GM19452 (cell line): ENCODE data around the gene TET1.
"Not testable (repeated sequence)": the region's sequence is repeated elsewhere in the genome, so short reads cannot be mapped to it uniquely, and the experiment has no call there.

Source experiments
- ATAC-seq: cut with Tn5 transposase; IDR thresholded peaks from one replicate; pipeline ENCODE4 v1.9.1; 2021; ENCODE audit not compliant: unreplicated experiment

Gene TET1

DNA sequence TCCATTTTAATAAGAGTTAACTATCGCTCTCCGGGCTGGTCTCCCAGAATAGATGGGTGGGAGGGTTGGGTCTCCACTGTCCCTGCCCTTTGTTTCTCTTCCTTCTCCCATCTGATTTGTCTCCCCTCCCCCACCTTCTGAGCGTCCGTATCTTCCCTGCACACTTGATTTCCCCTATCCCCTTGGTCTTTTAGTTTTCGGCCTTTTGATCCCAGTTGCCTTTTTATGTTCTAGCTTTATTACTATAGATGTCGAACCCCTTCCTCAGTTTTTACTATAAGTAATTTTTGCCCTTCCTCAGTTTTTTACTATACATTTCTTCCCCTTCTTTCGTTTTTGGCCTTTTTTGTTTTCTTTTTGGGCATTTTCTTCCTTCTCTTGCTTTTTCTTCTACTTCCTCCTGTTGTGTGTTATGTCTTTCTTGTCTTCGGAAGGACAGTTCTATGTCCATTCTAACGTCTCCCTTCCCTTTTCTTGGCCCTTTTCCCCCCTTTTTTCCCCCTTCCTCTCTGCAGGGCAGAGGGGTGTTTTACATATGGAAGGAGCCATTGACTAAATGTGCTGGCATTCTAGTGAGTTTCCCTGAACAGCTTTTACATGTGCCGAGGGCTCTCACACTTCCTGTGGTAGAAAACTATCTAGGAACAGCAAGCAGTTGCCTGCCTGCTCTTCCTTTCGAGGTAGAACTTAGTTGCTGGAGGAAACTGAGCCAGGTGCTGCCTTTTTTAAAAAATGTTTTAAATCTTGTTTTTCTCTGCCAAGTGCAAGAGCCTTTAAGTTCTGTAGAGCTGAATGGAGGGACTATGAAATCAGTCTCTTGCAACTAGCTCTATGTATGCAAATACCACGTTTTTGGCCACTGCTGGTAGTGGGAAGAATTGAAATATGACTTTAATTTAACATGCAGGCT is 2.8 kb downstream of the TET1 start:
- ATAC-seq = no peak

DNA sequence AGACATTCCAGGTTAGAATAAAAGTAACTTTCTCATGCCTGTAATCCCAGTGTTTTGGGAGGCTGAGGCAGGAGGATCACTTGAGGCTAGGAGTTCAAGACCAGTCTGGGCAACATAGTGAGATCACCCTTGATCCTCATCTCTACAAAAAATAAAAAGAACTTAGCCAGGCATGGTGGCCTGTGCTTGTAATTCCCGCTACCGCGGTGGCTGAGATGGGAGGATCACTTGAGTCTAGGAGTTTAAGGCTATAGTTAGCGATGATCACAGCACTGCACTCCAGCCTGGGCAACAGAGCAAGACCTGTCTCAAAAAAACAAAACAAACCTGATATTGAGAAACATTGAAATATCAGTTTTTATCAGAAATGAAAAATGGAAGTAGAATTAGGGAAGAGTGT is 4.6 kb downstream of the TET1 start:
- no peak for ATAC-seq

DNA sequence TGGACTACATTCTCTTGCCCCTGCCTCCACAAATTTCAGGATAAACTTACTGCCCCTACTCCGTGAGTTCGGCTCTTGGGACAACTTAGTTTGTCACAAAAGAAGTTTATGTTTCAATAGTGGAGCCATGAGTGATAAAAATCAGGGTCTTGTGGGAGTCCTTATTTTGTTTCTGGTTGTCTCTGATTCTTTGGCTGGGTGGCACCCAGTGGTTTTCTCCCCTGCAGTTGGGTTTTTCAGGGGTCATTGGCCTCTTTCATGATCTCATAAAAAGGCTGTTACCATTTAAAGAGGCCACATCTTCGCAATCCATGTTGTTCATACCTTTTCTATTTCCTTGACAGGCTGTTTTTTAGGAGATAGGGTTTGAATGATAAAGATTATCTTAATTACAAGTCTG is 5.5 kb downstream of the TET1 start:
- no peak for ATAC-seq

DNA sequence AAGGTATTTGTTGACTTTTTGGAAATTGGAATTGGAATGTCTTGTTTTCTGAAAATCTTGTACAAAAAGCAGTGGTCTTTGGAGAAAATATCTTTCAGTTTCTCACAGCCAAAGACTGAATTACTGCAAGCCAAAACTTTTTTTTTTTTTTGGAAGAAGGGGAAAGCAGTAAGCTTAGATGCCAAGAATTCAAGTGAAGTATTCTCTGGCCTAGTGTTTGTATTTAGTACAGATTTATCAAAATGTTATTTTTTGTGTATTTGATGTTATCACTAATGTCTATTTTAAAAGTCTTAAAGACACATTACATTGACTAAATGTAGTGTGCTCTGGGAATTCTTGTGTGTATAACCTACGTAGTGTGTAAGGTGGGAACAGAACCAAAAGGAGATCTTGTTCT is 6.2 kb downstream of the TET1 start:
- no peak for ATAC-seq

GRCh38 chr10:68566955-68567354 is 6.8 kb downstream of the TET1 start:
- no peak for ATAC-seq

DNA sequence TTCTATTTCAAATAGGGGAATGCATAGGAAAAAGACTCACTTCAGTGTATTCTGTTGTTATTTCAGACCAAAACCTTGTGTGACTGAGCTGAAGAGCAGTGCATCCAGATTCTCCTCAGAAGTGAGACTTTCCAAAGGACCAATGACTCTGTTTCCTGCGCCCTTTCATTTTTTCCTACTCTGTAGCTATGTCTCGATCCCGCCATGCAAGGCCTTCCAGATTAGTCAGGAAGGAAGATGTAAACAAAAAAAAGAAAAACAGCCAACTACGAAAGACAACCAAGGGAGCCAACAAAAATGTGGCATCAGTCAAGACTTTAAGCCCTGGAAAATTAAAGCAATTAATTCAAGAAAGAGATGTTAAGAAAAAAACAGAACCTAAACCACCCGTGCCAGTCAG is 12.0 kb downstream of the TET1 start:
- no peak for ATAC-seq

GRCh38 chr10:68574051-68574450 is 13.9 kb downstream of the TET1 start:
- no peak for ATAC-seq

DNA sequence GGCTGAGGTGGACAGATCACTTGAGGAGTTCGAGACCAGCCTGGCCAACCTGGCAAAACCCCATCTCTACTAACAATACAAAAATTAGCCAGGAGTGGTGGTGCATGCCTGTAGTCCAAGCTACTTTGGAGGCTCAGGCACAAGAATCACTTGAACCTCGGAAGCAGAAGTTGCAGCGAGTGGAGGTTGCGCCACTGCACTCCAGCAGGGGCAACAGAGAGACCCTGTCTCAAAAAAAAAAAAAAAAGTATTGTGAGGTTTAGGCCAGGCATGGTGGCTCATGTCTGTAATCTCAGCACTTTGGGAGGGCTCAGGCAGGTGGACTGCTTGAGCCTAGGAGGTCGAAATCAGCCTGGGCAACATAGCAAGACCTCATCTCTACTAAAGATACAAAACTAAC is 16.0 kb downstream of the TET1 start:
- ATAC-seq = no peak

DNA sequence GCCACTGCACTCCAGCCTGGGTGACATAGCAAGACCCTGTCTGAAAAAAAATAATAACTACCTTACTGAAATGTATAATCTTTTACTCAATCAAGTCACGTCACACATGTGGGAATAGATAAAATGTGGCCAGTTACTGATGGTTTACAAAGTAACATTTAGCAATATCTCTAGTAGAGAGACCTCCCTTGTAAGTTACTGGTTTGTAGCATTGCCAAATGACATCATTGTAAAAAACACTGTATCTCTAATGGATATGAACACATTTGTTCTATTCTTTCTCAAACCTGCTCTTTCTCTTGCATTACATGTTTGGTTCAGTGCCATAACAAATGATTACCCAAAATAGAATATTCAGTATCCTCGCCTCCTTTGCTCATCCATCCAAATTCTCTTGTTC is 18.8 kb downstream of the TET1 start:
- ATAC-seq = no peak

GRCh38 chr10:68584187-68584586 is 24.1 kb downstream of the TET1 start:
- not testable (repeated sequence) for ATAC-seq

GRCh38 chr10:68586606-68587305 is 26.6 kb downstream of the TET1 start:
- ATAC-seq = no peak

GRCh38 chr10:68594405-68594804 is 34.3 kb downstream of the TET1 start:
- ATAC-seq = no peak

GRCh38 chr10:68595513-68595912 is 35.4 kb downstream of the TET1 start:
- no peak for ATAC-seq

DNA sequence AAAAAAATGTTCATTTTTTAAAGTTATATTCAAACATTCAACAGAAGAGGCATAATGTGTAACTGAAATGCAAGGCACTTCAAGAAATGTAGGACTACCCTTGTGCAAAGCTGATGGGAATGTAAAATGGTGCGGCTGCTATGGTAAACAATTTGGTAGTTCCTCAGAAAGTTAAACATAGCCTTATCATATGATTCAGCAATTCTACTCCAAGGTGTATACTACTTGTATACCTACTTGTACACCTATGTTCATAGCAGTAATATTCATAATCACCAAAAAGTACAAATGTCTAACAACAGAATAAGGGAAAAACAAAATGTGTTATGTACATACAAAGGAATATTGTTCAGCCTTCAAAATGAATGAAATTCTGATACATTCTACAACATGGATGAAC is 37.3 kb downstream of the TET1 start:
- no peak for ATAC-seq

DNA sequence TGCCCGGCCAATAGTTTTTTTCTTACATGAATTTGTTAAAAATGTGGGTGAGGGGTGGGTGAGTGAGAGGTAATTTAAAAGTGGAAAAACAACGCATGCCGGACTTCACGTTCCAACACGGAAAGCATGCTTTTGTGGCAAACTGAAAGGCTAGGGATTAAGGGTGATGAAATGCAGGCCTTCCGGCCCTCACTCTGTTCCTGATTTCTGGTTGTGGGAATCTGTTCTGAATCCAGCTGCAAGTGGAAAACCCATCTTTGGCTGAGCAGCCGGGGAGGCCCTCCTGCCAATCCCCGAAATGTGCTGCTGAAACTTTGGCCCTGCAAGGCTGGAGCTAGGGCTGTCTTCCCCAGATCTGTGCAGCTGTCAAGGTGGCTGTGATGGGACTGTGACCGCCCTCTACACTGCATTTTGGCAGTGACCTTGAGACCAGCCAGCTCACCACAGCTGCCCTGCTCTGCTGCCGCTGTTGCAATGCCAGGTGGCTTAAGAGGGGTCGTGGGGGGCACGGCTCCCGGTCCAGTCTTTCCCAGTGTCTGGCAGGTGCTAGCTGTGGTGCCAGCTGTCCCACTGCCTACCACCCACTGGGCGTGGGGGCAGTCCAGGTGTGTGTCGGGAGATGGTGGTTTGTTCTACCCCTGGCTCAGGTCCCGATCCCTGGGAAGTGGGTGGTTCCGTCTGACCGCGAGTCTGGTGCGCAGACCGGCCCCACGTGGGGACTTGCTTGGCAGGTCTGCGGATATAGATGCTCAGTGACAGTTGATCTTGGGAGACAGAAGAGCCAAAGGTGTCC is 39.0 kb downstream of the TET1 start:
- no peak for ATAC-seq

GRCh38 chr10:68599771-68600040 is 39.6 kb downstream of the TET1 start:
- ATAC-seq = no peak

DNA sequence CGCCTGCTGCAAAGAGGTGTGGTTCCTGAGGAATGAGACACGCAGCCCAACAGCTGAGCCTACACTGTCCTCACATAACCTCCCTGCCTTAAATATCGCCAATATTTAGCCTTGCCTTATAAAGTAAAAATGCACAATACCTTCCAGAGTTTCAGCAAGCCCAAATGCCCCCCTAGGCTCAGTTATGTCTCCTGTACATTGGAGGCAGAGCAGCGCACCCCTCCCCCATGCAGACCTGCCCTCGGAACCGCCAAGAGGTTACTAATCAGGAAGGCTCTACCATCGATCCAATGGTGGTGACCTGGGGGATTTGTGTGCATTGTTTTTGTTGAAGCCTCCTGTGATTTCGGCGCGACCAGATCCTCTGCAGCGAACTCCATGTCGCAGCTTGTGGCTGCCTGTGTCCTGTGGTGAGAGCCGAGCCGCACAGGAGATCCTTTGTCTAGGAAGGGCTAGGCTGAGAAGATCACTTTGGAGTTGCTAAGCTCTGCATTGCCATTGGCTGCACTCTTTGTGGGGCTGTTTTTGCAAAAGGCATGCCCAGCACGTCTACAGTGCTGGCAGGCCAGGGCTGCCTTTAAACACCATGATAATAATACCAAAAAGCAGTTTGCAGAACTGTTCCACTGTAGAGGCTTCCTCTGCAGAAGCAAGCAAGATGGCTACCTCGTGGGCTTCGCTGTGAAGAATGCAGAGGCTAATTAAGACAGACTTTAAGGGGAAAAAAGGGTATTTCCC is 40.1 kb downstream of the TET1 start:
- peak; percentile 88 for ATAC-seq

- ATAC-seq = no peak
These were observed 41.5 kb downstream of the TET1 start for GRCh38 chr10:68601501-68602265.

DNA sequence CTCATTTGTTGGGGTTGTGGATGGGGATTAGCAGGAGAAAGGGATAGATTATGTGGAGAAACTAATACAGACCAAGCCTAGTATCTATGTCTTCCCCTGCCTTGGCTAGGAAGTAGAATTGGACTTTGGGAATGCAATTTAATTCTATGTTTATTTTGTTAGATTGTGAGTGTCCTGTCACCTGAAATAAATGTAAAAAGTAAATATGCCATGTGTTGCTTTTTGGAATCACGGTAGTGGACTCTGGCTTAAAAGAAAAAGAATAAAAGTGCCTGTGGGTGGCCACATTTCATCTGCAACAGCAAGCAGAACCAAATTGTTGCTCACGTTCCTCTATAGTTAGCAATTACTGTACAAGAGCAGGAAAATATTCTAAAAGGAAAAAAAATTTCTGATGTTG is 42.3 kb downstream of the TET1 start:
- ATAC-seq = no peak

- ATAC-seq = no peak
These were observed 43.6 kb downstream of the TET1 start for GRCh38 chr10:68603766-68604165.
